Measurements from ENCODE around the gene ULK4.

DNA sequence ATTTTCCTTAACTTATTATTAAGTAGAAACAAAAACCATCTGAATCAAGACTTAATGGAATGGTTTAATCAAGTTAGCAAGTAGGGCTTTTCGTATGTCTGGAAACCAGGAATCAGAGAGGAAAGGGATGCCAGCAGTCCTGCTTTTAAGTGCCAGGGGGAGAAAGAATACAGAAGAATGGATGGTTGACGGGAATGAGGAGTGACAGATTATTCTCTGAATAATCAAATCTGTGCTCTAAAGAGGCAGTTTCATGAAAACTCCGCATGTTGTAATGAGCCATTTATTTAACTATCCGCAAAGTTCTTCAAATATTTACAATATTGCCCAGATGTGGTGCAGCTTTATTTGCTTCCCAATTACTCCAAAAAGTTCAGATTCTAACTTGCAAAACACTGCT lies 659.6 kb downstream of the ULK4 start:
- TF ChIP-seq EP300 (IDR thresholded peaks at IDR 0.05) (no peak), POLR2A (IDR thresholded peaks at IDR 0.05) (no peak)
- TF ChIP-seq, protein P1, sequence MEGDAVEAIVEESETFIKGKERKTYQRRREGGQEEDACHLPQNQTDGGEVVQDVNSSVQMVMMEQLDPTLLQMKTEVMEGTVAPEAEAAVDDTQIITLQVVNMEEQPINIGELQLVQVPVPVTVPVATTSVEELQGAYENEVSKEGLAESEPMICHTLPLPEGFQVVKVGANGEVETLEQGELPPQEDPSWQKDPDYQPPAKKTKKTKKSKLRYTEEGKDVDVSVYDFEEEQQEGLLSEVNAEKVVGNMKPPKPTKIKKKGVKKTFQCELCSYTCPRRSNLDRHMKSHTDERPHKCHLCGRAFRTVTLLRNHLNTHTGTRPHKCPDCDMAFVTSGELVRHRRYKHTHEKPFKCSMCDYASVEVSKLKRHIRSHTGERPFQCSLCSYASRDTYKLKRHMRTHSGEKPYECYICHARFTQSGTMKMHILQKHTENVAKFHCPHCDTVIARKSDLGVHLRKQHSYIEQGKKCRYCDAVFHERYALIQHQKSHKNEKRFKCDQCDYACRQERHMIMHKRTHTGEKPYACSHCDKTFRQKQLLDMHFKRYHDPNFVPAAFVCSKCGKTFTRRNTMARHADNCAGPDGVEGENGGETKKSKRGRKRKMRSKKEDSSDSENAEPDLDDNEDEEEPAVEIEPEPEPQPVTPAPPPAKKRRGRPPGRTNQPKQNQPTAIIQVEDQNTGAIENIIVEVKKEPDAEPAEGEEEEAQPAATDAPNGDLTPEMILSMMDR (IDR thresholded peaks at IDR 0.05) = no peak

All from ovary (tissue), 3 donors.